GM20000 (cell line): ENCODE measurements around the gene FAR2.

Source experiments
- DNase-seq: peaks from one replicate; pipeline ENCODE4 v3.0.0; 2012; ENCODE audit warnings: low spot score
- CTCF ChIP-seq: IDR thresholded peaks from 2 replicates; pipeline ENCODE4 v1.5.1; 2012; ENCODE audit warnings: mild to moderate bottlenecking, control low read depth; ENCODE audit errors: extremely low read depth, missing control alignments

FAR2 gene

DNA sequence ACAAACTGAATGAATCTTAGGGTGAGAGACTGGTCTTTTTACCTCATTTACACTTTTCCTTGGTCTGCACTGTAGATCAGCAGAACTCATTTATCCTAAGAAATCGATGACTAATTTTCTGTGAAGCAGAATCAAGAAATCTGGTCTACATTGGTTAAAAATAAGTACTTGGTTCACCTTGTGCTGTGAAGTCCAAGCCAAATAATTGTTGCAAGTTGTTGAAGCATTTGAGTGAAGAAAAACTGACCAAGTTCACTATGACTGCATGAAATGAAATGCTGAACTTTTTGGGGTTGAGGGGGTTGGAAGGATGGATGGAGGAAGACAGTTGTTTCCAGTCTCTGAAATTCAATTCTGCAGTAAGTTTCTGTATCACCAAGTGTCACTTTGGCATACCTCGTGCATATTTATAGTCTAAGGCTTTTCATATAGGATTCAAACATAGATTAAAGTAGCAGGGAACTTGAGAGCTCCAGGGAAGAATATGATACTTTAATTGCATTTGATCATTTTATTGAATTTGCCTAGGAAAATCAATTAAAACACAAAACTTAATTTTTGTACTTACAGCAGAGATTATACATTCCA lies 75.0 kb downstream of the FAR2 start:
- no peak for TF ChIP-seq CTCF
- no peak for DNase-seq

- TF ChIP-seq CTCF: no peak
- no peak for DNase-seq
Observed at GRCh38 chr12:29224572-29224971, 75.5 kb downstream of the FAR2 start.

DNA sequence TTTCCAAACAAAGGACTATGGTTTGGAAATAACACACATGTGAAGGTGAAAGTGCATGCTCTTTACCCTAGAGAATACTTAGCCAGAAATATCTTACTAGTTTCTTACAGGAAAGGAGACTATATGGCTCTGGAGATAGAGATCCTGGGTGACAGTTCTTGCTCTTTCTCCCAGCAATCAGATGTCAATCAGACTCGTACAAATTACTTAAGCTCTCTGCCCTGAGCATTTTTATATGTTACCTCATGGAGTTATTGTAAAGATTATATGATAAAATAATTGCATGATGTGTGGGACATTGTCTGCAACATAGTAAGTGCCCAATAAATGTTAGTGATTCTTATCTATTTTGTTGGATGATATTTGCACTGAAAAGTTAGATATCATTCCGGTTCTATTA lies 76.8 kb downstream of the FAR2 start:
- TF ChIP-seq CTCF: no peak
- no peak for DNase-seq

DNA sequence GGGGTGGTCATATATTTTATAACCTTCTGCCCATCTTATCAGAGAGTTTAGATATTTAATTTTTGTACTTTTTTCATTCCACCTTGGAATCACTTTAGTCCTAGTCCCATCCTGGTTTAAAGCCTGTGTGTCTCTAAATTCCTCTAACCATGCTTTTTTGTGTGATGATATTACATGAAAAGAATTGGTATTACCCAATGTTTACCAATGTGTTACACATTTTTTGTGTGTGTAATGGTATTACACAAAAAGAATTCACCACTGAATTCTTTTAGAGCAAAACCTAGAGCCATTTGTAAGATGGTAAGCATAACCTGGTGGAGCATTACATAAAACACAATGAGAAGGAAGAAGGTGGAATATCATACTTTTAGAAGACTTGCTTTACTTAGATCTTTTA lies 77.5 kb downstream of the FAR2 start:
- DNase-seq: no peak
- TF ChIP-seq CTCF: no peak

DNA sequence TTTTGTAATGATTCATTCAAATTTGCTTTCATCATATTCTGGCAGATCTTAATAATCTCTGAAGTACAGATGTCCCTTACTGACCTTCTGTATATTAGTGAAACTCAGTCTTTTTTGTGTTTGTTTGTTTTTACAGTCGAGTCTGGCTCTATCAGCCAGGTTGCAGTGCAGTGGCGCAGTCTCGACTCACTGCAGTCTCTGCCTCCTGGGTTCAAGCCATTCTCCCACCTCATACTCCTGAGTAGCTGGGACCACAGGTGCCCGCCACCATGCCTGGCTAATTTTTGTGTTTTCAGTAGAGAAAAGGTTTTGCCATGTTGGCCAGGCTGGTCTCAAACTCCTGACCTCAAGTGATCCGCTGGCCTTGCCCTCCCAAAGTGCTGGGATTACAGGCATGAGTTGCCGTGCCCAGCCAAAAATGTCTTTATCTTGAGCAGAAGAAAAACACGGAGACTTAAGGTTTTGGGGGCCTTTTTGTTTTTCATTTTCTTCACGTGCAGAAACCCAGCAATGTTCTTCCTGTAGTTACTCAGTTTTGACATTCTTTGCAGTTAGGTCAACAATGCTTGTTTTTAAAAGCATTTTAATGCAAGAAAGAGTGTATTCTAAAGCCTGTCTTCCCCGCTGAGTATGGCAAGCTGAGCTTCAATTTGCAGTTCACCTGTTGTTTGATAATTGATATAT lies 79.5 kb downstream of the FAR2 start:
- TF ChIP-seq CTCF: no peak
- DNase-seq: no peak

GRCh38 chr12:29229158-29229505 lies 80.1 kb downstream of the FAR2 start:
- DNase-seq: no peak
- no peak for TF ChIP-seq CTCF

- TF ChIP-seq CTCF: no peak
- DNase-seq: no peak
Observed at GRCh38 chr12:29229937-29230336, 80.9 kb downstream of the FAR2 start.
